Endothelial cell (in vitro differentiated cells): ENCODE results near the gene CTR9. TPM values are rescaled to one million over a fixed set of nuclear protein-coding genes. Genes with fewer than 3 reads are reported as not detected.

Experiments used
- DNase-seq: peaks from one replicate; pipeline ENCODE4 v3.0.0; 2021; ENCODE audit warnings: low spot score
- H3K27ac Mint-ChIP-seq: one replicate; pipeline ENCODE4 v1.8.0; 2021; ENCODE audit warnings: mixed read lengths, inconsistent platforms; ENCODE audit not compliant: unreplicated experiment
- H3K27me3 Mint-ChIP-seq: one replicate; pipeline ENCODE4 v1.8.0; 2021; ENCODE audit warnings: mild to moderate bottlenecking, moderate library complexity, mixed read lengths, inconsistent platforms; ENCODE audit not compliant: unreplicated experiment
- H3K36me3 Mint-ChIP-seq: one replicate; pipeline ENCODE4 v1.8.0; 2021; ENCODE audit warnings: mild to moderate bottlenecking, low read depth, mixed read lengths, inconsistent platforms; ENCODE audit not compliant: unreplicated experiment
- H3K4me1 Mint-ChIP-seq: one replicate; pipeline ENCODE4 v1.8.0; 2021; ENCODE audit warnings: mild to moderate bottlenecking, mixed read lengths, inconsistent platforms; ENCODE audit not compliant: unreplicated experiment
- H3K4me3 Mint-ChIP-seq: one replicate; pipeline ENCODE4 v1.8.0; 2021; ENCODE audit warnings: mild to moderate bottlenecking, mixed read lengths, inconsistent platforms; ENCODE audit not compliant: unreplicated experiment
- H3K9me3 Mint-ChIP-seq: one replicate; pipeline ENCODE4 v1.8.0; 2021; ENCODE audit warnings: mixed read lengths, inconsistent platforms; ENCODE audit not compliant: unreplicated experiment
- CTCF ChIP-seq: fragments of 200-600 bp; sonication (generic); IDR thresholded peaks from one replicate; pipeline ENCODE4 v1.5.0; 2021; ENCODE audit warnings: antibody characterized with exemption; ENCODE audit not compliant: unreplicated experiment
- total RNA-seq: library from RNA; stranded (reverse); fragmentation: NEBNext Ultra II Directional; extraction: Animal tissue kit (Norgen Biotek cat#: 25700); gene quantifications from one replicate; pipeline ENCODE4 v1.2.1, GENCODE V29; 2021; ENCODE audit not compliant: unreplicated experiment

CTR9 gene
- total RNA-seq, 1 donor from 2014 or later: 43.5 TPM

- Mint-ChIP-seq H3K27ac (no peak overlapping the region), H3K4me3 (no peak overlapping the region), H3K36me3 (peaks cover 2% of the 10 kb centered on the region), H3K9me3 (no peaks in the 10 kb centered on the region), H3K27me3 (no peaks in the 10 kb centered on the region), H3K4me1 (no peaks in the 10 kb centered on the region)
- TF ChIP-seq CTCF: no peak
- DNase-seq: no peak
Measured at GRCh38 chr11:10824888-10825287, 73.8 kb downstream of the CTR9 start.

GRCh38 chr11:10828402-10828801, 77.4 kb downstream of the CTR9 start:
- no peak for TF ChIP-seq CTCF
- no peaks in the 10 kb centered on the region for H3K4me1 Mint-ChIP-seq
- H3K9me3 Mint-ChIP-seq: no peaks in the 10 kb centered on the region
- no peak overlapping the region for H3K27ac Mint-ChIP-seq
- no peak for DNase-seq
- H3K27me3 Mint-ChIP-seq: no peaks in the 10 kb centered on the region
- H3K4me3 Mint-ChIP-seq: no peak overlapping the region
- H3K36me3 Mint-ChIP-seq: peaks cover 5% of the 10 kb centered on the region

- Mint-ChIP-seq H3K4me3 (no peak overlapping the region), H3K27ac (no peak overlapping the region), H3K4me1 (no peaks in the 10 kb centered on the region), H3K27me3 (no peaks in the 10 kb centered on the region), H3K36me3 (peaks cover 5% of the 10 kb centered on the region), H3K9me3 (no peaks in the 10 kb centered on the region)
- no peak for TF ChIP-seq CTCF
- no peak for DNase-seq
Measured at GRCh38 chr11:10829139-10829538, 78.1 kb downstream of the CTR9 start.

Other genes with a start within 250 kb of the CTR9 start
- 32.8 TPM for gene RNF141, start 210.1 kb upstream of the CTR9 start, total RNA-seq
- not detected for gene LYVE1, start 182.6 kb upstream of the CTR9 start, total RNA-seq
- 8.7 TPM for gene IRAG1, start 57.5 kb upstream of the CTR9 start, total RNA-seq
- gene EIF4G2, start 57.7 kb downstream of the CTR9 start, total RNA-seq: 1,184 TPM
- 55.0 TPM for gene ZBED5, start 106.8 kb downstream of the CTR9 start, total RNA-seq